Measurements from ENCODE around the gene MAP3K2.

DNA sequence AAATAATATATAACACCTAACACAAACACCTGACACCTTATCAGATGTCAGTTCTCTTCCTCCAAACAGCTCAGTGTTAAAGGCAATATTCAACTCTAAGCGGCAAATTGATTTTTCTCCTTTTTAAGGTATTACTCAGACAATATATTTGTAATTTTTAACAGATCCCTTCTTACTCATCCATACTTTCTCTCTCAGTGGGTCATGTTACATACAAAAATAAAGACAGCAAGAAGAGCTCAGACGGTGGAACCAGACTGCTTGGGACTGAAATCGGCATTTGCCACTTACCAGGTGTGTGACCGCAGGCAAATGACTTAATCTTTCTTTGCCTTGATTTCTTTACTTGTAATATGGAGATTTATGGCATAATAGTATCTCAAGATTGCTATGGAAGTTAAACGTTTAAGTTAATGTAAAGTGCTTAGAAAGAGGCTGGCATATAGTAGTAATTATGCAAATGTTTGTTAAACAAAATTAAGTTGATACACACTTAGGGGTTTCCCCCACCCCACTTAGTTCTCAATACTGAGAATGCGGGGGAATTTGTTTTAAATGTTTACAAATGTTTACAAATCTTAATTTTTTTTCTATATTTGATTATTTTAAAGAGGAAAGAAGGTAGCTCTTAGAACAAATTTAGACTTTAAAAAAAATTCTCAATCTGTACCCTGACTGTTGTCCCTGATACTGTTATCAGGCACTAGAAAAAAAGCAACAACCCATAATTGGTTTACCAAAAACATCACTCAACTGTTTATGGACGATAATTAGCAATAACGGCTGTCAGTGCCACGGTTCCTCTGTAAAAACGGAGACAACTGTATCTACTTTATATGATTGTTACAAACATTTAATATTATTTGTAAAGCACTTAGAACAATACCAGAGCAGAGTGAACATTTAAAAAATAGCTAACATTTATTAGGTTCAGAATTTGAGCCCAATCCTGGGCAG, 25.6 kb downstream of the MAP3K2 start:
- TF ChIP-seq CTCF (IDR thresholded peaks at IDR 0.05) (no peak), POLR2A (IDR thresholded peaks at IDR 0.05) (no peak)

Data from esophagus squamous epithelium (tissue), 4 donors.